ENCODE data around the gene SLC16A8.

DNA sequence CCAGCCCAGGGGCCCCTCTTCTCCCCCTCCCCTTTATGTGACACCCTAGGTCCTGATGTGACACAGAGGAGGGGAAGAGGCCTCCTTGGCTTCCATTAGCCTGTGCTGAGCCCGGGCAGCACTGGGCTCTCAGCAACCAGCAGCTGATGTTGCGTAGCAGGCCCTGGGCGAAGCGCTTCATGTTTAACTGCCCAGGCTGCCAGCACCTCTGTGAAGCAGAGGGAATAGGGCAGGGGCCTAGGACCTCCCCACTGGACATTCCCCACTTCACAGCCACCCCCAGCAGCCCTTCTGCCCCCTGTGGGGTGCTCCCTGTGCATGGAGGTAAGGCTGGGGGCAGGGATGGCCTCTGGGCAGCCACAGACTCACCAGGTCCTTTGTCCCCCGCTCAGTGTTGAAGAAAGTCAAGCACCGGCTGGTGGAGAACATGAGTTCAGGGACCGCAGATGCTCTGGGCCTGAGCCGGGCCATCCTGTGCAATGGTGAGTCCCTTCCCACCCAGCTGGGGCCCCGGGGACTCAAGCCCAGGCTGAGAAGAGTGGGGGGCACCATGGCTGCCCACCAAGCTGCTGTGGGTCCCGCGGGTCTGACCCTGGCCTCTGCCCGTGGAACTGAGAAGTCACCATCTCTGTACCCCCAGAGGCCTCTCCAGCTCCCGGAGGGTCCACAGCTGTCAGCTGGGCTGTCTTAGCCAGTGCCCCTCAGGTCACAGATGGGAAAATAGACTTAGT is 15.2 kb downstream of the SLC16A8 start:
- TF ChIP-seq STAT5B (CRISPR knock-in tag; IDR thresholded peaks at IDR 0.05): no peak
- TF ChIP-seq RBM39 (IDR thresholded peaks at IDR 0.05; ENCODE audit: low read depth, low read length, poor library complexity, severe bottlenecking): no peak
- TF ChIP-seq ZNF792 (CRISPR knock-in tag; IDR thresholded peaks at IDR 0.05): no peak
- TF ChIP-seq NR2F6 (IDR thresholded peaks at IDR 0.05): no peak
- TF ChIP-seq NR2F6 (CRISPR knock-in tag; IDR thresholded peaks at IDR 0.05): no peak
- no peak for TF ChIP-seq TBX3 (IDR thresholded peaks at IDR 0.05; ENCODE audit: borderline replicate concordance)
- TF ChIP-seq, protein P1, sequence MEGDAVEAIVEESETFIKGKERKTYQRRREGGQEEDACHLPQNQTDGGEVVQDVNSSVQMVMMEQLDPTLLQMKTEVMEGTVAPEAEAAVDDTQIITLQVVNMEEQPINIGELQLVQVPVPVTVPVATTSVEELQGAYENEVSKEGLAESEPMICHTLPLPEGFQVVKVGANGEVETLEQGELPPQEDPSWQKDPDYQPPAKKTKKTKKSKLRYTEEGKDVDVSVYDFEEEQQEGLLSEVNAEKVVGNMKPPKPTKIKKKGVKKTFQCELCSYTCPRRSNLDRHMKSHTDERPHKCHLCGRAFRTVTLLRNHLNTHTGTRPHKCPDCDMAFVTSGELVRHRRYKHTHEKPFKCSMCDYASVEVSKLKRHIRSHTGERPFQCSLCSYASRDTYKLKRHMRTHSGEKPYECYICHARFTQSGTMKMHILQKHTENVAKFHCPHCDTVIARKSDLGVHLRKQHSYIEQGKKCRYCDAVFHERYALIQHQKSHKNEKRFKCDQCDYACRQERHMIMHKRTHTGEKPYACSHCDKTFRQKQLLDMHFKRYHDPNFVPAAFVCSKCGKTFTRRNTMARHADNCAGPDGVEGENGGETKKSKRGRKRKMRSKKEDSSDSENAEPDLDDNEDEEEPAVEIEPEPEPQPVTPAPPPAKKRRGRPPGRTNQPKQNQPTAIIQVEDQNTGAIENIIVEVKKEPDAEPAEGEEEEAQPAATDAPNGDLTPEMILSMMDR (CRISPR knock-in tag; IDR thresholded peaks at IDR 0.05): no peak
- TF ChIP-seq, protein P2, sequence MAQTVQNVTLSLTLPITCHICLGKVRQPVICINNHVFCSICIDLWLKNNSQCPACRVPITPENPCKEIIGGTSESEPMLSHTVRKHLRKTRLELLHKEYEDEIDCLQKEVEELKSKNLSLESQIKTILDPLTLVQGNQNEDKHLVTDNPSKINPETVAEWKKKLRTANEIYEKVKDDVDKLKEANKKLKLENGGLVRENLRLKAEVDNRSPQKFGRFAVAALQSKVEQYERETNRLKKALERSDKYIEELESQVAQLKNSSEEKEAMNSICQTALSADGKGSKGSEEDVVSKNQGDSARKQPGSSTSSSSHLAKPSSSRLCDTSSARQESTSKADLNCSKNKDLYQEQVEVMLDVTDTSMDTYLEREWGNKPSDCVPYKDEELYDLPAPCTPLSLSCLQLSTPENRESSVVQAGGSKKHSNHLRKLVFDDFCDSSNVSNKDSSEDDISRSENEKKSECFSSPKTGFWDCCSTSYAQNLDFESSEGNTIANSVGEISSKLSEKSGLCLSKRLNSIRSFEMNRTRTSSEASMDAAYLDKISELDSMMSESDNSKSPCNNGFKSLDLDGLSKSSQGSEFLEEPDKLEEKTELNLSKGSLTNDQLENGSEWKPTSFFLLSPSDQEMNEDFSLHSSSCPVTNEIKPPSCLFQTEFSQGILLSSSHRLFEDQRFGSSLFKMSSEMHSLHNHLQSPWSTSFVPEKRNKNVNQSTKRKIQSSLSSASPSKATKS (CRISPR knock-in tag; IDR thresholded peaks at IDR 0.05): no peak
- TF ChIP-seq PHF20 (CRISPR knock-in tag; IDR thresholded peaks at IDR 0.05): no peak
- TF ChIP-seq RAD21 (CRISPR knock-in tag; IDR thresholded peaks at IDR 0.05): no peak
- no peak for TF ChIP-seq SETDB1 (CRISPR knock-in tag; IDR thresholded peaks at IDR 0.05; ENCODE audit: borderline replicate concordance)
- no peak for TF ChIP-seq FOXP1 (IDR thresholded peaks at IDR 0.05)
- TF ChIP-seq FOXP1 (CRISPR knock-in tag; IDR thresholded peaks at IDR 0.05): no peak
- no peak for TF ChIP-seq ZZZ3 (CRISPR knock-in tag; IDR thresholded peaks at IDR 0.05; ENCODE audit: borderline replicate concordance)
- no peak for TF ChIP-seq NAIF1 (CRISPR knock-in tag; IDR thresholded peaks at IDR 0.05; ENCODE audit: borderline replicate concordance)
